PC-9 (cell line): ENCODE results near the gene ETV6. TPM values are rescaled to one million over a fixed set of nuclear protein-coding genes. Genes with fewer than 3 reads are reported as not detected.

Experiments
- BruUV-seq: library from RNA; stranded (reverse); fragments of 400-500 nt; replicated peaks from 2 replicates; lab custom pipeline; 2021; lab: Mats Ljungman, UMichigan
- CTCF ChIA-PET: fragments of 300-600 bp; sonication (Branson Sonifier 250); formaldehyde crosslinking; loops from one replicate; lab custom pipeline; 2022; ENCODE audit warnings: antibody characterized with exemption; lab: Charles Lee
- POLR2A ChIA-PET: fragments of 300-600 bp; sonication (Branson Sonifier 250); formaldehyde crosslinking; loops from one replicate; lab custom pipeline; 2022; ENCODE audit warnings: antibody characterized with exemption; ENCODE audit not compliant: unreplicated experiment; lab: Charles Lee
- DNase-seq, 2 experiments: peaks; one replicate each; pipeline versions ENCODE4 v3.0.0 to v3.0.0-alpha.2; 2015 to 2022; ENCODE audit warnings: mixed read lengths in 1 of 2
- H2AFZ ChIP-seq: fragments of 200-600 bp; sonication (generic); 2 replicates; pipeline ENCODE4 v1.8.1; 2017; ENCODE audit warnings: antibody characterized with exemption
- H3F3A ChIP-seq: fragments of 200-600 bp; sonication (generic); 2 replicates; pipeline ENCODE4 v1.8.1; 2017; ENCODE audit warnings: antibody characterized with exemption, mild to moderate bottlenecking, low read depth; ENCODE audit not compliant: insufficient read depth
- H3K27ac ChIP-seq: fragments of 200-600 bp; sonication (generic); 2 replicates; pipeline ENCODE4 v1.6.1; 2016; ENCODE audit warnings: mixed run types
- H3K27me3 ChIP-seq: fragments of 200-600 bp; sonication (generic); 2 replicates; pipeline ENCODE4 v1.6.1; 2016; ENCODE audit warnings: low read depth, mixed run types; ENCODE audit not compliant: insufficient read depth
- H3K36me3 ChIP-seq: fragments of 200-600 bp; sonication (generic); 2 replicates; pipeline ENCODE4 v1.6.1; 2016; ENCODE audit warnings: low read depth, mixed run types
- H3K4me1 ChIP-seq: fragments of 200-600 bp; sonication (generic); replicated peaks from 2 replicates; pipeline ENCODE4 v1.6.1; 2016; ENCODE audit warnings: mixed run types; ENCODE audit not compliant: insufficient read depth
- H3K4me2 ChIP-seq: fragments of 200-600 bp; sonication (generic); 2 replicates; pipeline ENCODE4 v1.6.1; 2017; ENCODE audit warnings: mixed run types
- H3K4me3 ChIP-seq: fragments of 200-600 bp; sonication (generic); 2 replicates; pipeline ENCODE4 v1.6.1; 2016; ENCODE audit warnings: mixed run types
- H3K79me2 ChIP-seq: fragments of 200-600 bp; sonication (generic); 2 replicates; pipeline ENCODE4 v1.6.1; 2017; ENCODE audit warnings: low read depth, mixed run types
- H3K9me2 ChIP-seq: fragments of 200-600 bp; sonication (generic); 2 replicates; pipeline ENCODE4 v1.8.1; 2017; ENCODE audit warnings: mild to moderate bottlenecking; ENCODE audit not compliant: insufficient read depth
- H3K9me3 ChIP-seq: fragments of 200-600 bp; sonication (generic); 2 replicates; pipeline ENCODE4 v1.8.1; 2016; ENCODE audit warnings: low read depth; ENCODE audit not compliant: insufficient read depth
- H4K20me1 ChIP-seq: fragments of 200-600 bp; sonication (generic); 2 replicates; pipeline ENCODE4 v1.8.1; 2017; ENCODE audit not compliant: insufficient read depth
- CTCF ChIP-seq: fragments of 200-600 bp; sonication (generic); conservative IDR thresholded peaks from 2 replicates; pipeline ENCODE4 v1.6.1; 2017; ENCODE audit warnings: mixed run types, antibody characterized with exemption, mild to moderate bottlenecking, moderate library complexity
- EZH2 ChIP-seq: fragments of 200-600 bp; sonication (generic); IDR thresholded peaks from 2 replicates; pipeline ENCODE4 v1.8.0; 2017; ENCODE audit warnings: antibody characterized with exemption, low read depth
- intact Hi-C: fragments of 100-400 bp; cut with micrococcal nuclease; formaldehyde crosslinking; loops from one replicate; pipeline ENCODE4 v1.10.0; 2022; ENCODE audit not compliant: unreplicated experiment
- total RNA-seq: library from RNA; stranded (reverse); gene quantifications from 2 replicates; pipeline ENCODE4 v1.2.3, GENCODE V29; 2021

The ETV6 gene
- total RNA-seq, 1 experiment from 2014 or later = 62.8 TPM

- intact Hi-C loops = no loop called here
- Histone ChIP-seq H3K27ac (no peak overlapping the region), H3K9me2 (no peaks in the 10 kb centered on the region; the same call in 1 of the 2 replicates), H3F3A (no peaks in the 10 kb centered on the region), H3K4me1 (no peaks in the 10 kb centered on the region), H2AFZ (no peak overlapping the region), H4K20me1 (no peaks in the 10 kb centered on the region), H3K9me3 (no peaks in the 10 kb centered on the region), H3K4me2 (no peak overlapping the region), H3K36me3 (0 out of 2 replicates have a peak, but pooled peaks cover 7% of the 10 kb centered on the region), H3K4me3 (no peak overlapping the region), H3K27me3 (no peaks in the 10 kb centered on the region), H3K79me2 (no peaks in the 10 kb centered on the region)
- TF ChIP-seq CTCF = no peak
- no peak for TF ChIP-seq EZH2
- no TSS peak for BruUV-seq
- DNase-seq = no peak
- ChIA-PET POLR2A (interaction anchor here (0.6 kb wide), 2 partner anchors 68 to 372 kb away, joined by 3 to 6 read pairs; no protein-coding TSS in a partner anchor), CTCF (no interaction called here)
Observed at GRCh38 chr12:11896417-11896929, 247.0 kb downstream of the ETV6 start.

GRCh38 chr12:11897923-11898322, 248.4 kb downstream of the ETV6 start:
- ChIA-PET POLR2A (no interaction called here), CTCF (no interaction called here)
- TF ChIP-seq EZH2 (no peak), CTCF (no peak)
- H3K36me3 ChIP-seq = 0 out of 2 replicates have a peak, but pooled peaks cover 7% of the 10 kb centered on the region
- no peak for DNase-seq
- H3K27ac ChIP-seq = no peak overlapping the region
- no peak overlapping the region for H3K4me3 ChIP-seq
- no peaks in the 10 kb centered on the region for H3K27me3 ChIP-seq
- no peaks in the 10 kb centered on the region; the same call in 1 of the 2 replicates for H3K9me2 ChIP-seq
- intact Hi-C loops = no loop called here
- H3F3A ChIP-seq = no peaks in the 10 kb centered on the region
- no peak overlapping the region for H2AFZ ChIP-seq
- H4K20me1 ChIP-seq = no peaks in the 10 kb centered on the region
- no peaks in the 10 kb centered on the region for H3K4me1 ChIP-seq
- BruUV-seq = no TSS peak
- H3K9me3 ChIP-seq = no peaks in the 10 kb centered on the region
- H3K4me2 ChIP-seq = no peak overlapping the region
- no peaks in the 10 kb centered on the region for H3K79me2 ChIP-seq

GRCh38 chr12:11901701-11902524, 252.4 kb downstream of the ETV6 start:
- Histone ChIP-seq H3K9me3 (no peaks in the 10 kb centered on the region), H4K20me1 (no peaks in the 10 kb centered on the region), H3K27ac (no peak overlapping the region), H3K27me3 (no peaks in the 10 kb centered on the region), H3K4me1 (no peaks in the 10 kb centered on the region), H3K79me2 (no peaks in the 10 kb centered on the region), H3K9me2 (no peaks in the 10 kb centered on the region), H3K36me3 (no peaks in the 10 kb centered on the region), H2AFZ (no peak overlapping the region), H3F3A (no peaks in the 10 kb centered on the region), H3K4me3 (no peak overlapping the region), H3K4me2 (no peak overlapping the region)
- DNase-seq = no peak
- no TSS peak for BruUV-seq
- intact Hi-C loops = no loop called here
- POLR2A ChIA-PET = no interaction called here
- CTCF ChIA-PET = no interaction called here
- no peak for TF ChIP-seq EZH2
- no peak for TF ChIP-seq CTCF
